GM18909 (cell line): ENCODE data around the gene OR7G1.
"Not testable (repeated sequence)": the region's sequence is repeated elsewhere in the genome, so short reads cannot be mapped to it uniquely, and the experiment has no call there.

Experiments used
- ATAC-seq: cut with Tn5 transposase; IDR thresholded peaks from one replicate; pipeline ENCODE4 v1.9.1; 2021; ENCODE audit warnings: mild to moderate bottlenecking; ENCODE audit not compliant: unreplicated experiment, poor library complexity

Gene OR7G1

DNA sequence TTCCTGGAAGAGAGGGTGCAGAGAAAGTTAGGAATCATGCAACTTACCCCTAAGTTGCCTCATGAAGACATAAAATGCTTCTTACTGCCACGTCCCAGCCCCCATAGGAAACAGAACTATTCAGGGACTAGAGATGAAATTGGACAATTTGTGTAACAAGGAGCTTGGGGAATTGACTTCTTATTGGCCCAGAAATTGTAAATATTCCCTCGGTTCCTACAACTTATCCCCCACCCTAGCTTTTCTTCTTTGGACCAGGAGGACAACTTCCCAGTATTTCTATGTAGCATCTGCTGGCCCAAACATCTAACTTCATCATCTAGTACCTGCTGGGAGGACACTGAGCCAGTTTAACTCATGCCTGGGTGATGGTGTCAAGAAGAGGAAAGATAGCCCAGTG is 28.8 kb downstream of the OR7G1 start, which contains the start of gene OR1M1:
Gene OR1M1, plus strand, starts transcription at position 301 of the 400 bp plus-strand sequence. CDS start 6,184 bp downstream, outside the sequence.
- no peak for ATAC-seq

- ATAC-seq, result no peak
Measured at GRCh38 chr19:9078651-9079050, 36.9 kb downstream of the OR7G1 start.

- no peak for ATAC-seq
Measured at GRCh38 chr19:9076901-9077300, 38.7 kb downstream of the OR7G1 start.

DNA sequence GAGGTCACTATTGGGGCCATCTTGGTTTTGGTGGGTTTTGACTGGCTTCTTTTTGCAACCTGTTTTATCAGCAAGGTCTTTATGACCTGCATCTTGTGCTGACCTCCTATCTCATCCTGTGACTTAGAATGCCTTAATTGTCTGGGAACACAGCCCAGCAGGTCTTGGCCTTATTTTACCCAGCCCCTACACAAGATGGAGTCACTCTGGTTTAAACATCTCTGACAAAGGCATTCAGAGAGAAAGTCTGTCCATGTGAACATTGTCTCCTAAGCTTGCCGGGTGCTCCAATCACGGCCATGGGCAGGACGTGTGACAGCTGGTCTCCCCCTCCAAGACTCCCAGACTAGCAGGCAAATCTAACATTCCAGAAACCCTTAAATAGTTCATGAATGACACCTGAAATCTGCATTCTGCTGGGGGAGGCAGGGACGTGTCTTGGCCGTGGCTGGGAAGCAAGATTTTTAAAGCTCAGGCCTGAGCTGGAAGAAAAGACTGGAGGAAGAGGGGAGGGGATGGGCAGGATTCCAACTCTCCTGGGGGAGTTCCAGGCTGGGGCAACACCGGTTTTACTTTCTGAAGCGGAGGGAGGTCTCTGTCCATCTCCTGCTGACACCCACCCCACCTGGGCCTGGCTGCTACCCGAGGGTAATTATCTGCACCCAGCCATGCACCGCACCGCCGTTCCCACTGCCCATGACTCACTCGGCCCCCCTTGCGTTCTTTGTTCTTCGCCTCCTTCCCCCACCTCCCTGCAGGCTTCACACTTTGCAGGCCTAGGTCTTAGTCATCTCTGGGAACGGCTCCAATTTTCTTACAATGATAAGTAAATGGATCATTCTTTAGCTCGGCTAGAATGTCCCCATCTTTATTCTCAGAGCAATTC is 40.3 kb downstream of the OR7G1 start:
- no peak for ATAC-seq

DNA sequence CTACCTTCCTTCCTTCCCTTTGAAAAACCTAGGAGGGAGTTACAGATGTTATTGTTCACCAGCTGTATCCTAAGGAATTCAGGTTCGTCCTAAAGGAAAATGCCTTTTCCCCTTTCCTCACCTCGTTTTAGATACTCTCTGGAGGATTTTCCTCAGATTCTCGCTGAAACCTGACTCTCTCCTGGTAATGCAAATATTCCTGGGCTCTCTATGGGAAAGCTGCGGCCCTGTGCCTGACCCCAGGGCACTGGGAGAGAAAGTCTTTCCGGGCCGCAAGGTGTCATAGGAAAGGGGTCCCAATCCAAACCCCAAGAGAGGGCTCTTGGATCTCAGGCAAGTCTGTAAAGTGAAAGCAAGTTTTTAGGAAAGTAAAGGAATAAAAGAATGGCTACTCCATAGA is 41.8 kb downstream of the OR7G1 start:
- no peak for ATAC-seq

- not testable (repeated sequence) for ATAC-seq
Measured at GRCh38 chr19:9071720-9072119, 43.8 kb downstream of the OR7G1 start.

GRCh38 chr19:9070066-9070465 is 45.5 kb downstream of the OR7G1 start:
- ATAC-seq, result no peak

- no peak for ATAC-seq
Measured at GRCh38 chr19:9065457-9066014, 50.0 kb downstream of the OR7G1 start.
